Globus pallidus (tissue), 1 donor: ENCODE measurements around the gene ODF2.
"Not testable (repeated sequence)": the region's sequence is repeated elsewhere in the genome, so short reads cannot be mapped to it uniquely, and the experiment has no call there.

Source experiments
- DNase-seq: peaks from one replicate; pipeline ENCODE4 v3.0.0-alpha.2; 2015; ENCODE audit warnings: low spot score

The ODF2 gene

DNA sequence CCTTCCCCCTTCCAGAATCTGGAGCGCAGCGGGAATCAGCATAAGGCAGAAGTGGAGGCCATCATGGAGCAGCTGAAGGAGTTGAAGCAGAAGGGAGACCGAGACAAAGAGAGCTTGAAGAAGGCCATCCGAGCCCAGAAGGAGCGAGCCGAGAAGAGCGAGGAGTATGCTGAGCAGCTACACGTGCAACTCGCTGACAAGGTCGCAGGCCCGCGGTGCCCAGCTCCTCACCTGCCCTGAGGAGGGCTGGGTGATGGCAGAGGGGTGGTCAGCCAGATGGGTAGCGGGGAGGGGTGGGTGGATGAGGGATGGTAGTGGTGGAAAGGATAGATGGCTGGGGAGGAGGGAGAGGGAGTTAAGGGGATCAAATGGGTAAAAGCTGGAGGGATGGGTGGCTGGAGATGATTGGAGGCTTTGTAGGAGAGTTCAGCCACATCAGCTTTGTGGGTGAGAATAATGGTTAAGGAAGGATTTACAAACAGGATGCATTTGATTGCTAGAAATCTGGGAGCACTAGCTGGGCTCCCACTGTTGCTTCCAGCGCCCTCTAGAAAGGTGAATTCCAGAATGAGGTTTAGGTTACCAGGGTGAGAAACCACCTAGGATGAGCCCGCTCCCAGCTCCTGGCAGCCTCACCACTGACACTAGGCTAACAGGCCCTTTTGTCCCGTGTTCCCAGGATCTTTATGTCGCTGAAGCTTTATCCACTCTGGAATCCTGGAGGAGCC, 29.0 kb downstream of the ODF2 start:
- no peak for DNase-seq

DNA sequence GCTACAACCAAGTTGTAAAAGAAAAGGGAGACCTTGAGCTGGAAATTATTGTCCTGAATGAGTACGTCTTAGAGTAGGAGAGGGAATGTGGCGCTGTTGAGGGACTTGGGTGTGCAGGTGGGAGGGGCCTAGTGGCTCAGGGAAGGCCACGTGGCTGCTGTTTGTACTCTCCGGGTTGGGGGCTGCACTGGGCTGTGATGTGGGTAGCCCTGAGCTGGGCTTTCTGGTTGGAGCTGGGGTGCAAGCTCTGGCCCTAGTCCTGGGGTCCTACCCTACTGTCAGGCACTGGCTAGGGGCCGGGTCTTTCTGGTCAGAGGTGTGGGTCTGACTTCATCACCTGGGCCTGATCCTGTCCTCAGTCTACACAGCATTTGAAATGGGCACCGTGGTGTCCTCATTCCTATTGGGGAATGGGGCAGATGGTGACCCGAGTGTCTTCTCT, 29.6 kb downstream of the ODF2 start:
- DNase-seq = no peak

DNA sequence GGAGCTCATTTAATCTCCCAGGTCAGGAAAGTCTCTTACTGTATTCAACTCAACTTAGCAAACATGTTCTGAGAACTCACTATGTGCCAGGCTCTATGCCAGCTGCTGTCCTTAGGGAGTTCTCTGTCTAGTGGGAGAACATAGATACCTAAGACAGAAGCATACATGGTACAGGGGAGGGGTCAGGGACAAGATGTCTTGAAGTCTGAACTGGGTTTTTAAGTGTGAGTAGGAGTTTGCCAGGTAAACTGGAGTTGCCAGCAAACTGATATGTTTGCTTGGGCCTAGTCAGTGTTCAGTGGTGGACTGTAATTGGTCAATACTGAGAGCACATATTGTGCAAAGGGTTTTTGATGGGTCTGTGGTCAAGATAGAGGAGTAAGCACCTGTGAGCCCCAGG, 30.4 kb downstream of the ODF2 start:
- DNase-seq = no peak

DNA sequence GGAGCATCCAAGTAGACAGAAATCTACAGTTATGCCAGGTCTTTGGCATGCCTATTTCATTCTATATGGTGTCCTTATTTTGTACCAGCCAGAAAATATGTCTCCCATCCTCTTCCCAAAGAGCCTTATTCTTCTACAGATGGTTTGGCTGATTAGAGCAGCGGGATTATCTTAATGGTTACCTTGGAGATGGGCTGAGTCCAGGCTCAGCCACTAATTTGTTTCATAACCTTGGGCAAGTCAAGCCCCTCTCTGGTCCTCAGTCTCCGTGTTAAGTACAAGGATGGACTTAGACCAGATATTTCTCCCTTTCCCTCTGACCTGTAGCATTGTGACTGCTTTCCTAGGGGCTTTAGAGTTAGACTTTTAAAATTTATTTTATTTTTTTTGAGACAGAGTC, 37.6 kb downstream of the ODF2 start:
- DNase-seq = no peak

DNA sequence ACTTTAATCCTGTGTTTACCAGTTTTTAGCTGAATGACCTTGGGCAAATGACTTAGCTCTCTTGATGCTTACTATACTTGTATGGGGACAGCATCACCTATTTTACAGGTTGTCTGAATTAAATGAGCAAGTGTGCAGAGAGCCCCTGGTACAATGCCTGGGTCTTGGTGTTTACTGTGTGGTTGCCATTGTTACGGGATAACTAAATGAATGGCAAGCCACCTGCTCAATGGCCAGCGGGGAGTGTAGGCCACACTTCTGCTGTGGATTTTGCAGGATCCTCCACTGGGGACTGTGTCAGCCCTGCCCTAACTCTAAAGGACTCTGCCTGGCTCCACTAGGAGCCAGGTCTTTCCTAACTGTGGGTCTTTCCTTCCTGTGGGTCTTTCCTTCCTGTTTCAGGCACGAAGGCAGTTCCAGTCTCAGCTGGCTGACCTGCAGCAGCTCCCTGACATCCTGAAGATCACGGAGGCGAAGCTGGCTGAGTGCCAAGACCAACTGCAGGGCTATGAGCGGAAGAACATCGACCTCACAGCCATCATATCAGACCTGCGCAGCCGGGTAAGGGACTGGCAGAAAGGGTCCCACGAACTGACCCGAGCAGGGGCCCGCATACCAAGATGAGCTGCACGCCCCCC, 38.4 kb downstream of the ODF2 start:
- no peak for DNase-seq

DNA sequence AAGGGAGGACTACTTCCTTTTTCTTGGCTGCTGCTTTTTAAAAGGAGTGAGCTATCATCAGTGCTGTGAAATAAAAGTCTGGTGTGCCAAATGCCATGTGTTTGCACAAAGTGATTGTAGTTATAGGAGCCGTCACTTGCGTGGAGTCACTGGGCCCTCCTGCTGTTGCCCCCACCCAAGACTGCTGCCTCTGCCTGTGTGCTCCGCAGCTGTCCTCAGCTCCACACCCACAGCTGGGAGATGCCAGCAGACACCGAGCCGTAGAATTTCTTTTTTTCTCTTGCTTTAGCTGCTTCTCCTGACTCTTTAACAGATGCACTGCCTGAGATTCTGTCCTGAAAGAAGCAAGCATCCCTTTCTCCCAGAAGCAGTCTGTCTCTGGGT, 38.9 kb downstream of the ODF2 start:
- DNase-seq = no peak

DNA sequence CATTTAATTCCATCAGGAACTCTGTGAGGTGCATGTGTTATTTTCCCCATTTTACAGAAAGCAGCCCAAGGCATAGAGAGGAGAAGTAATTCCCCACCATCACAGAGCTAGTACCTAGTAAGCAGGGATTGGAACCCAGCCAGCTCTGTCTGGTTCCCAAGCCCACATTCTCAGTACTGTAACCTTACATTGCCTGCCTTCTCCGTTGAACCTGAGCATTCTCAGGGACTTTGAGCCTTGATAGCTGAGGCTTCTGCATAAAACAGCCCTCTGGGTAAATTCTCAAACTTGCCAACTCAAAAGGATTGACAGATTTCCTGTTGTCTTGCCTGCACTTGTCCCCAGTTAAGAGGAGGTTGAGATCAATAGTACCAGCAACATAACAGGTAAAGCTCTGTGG, 39.5 kb downstream of the ODF2 start:
- no peak for DNase-seq

DNA sequence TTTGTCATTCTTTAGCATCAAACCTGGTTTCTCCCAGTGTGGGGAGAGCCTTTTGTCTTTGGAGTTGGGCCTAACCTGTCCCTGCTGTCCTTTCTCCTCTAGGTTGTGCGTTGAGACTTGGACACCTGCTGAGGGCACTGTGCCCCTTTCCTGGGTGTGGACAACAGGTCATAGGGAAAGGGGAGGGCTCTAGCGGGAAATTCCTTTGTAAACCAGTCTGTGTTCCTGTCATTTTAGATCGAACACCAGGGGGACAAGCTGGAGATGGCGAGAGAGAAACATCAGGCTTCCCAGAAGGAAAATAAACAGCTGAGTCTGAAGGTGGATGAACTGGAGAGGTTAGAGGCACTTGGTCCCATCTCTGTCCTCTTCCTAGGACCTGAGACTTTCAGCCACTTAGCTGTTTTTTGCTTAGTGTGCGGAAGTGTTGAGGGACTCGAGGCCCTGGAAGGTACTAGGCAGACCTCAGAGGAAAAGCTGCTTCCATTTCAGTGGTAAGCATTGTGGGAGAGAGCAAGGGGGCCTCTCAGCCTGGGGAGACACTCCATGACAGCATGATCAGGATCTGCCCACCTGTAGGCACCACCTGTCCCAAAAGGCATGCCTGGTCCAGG, 40.1 kb downstream of the ODF2 start:
- no peak for DNase-seq

DNA sequence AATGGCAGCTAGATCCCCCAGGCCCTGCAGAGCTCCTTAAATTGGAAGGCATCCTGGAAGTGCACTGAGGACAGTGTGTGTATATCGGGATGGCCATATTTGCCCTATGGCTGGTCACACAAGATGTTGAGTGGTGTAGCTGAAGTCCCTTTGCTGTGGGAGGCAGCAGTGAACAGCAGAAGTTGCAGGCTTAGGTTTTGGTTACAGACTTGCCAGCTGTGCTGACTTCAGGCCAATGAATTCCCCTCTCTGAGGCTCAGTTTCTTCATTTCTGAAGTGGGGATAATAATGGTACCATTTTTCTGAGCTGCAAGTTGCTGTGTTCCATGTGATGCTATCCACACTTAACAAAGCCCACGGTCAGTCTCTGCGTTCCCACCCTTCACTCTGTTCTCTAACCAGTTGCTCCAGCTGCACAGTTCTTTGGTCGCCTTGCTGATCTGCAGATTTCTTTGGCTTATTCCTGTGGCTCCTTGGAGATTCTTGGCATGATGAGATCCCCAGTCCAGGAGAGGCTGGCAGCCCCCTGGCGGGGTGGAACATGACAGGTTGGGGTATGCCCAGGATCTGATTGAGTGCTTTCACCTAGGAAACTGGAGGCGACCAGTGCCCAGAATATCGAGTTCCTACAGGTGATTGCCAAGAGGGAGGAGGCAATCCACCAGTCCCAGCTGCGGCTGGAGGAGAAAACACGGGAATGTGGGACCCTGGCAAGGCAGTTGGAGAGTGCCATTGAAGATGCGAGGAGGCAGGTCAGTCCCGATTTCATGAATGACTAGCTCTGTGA, 42.2 kb downstream of the ODF2 start:
- DNase-seq = peak; percentile 81

DNA sequence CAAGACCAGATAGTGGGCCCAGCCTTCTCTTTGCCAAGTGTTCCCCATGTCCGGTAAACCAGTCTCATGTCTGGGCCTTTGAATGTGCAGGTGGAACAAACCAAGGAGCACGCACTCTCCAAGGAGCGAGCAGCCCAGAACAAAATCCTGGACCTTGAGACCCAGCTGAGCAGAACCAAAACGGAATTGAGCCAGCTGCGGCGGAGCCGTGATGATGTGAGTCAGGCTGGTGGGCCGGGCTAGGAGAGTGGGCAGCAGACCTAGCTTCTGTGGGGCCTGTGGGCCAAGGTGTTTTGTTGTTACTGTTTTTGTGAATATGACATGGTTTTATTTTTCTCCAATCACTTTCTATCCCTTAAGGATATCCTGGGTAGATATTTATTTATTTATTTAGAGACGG, 43.1 kb downstream of the ODF2 start:
- no peak for DNase-seq

DNA sequence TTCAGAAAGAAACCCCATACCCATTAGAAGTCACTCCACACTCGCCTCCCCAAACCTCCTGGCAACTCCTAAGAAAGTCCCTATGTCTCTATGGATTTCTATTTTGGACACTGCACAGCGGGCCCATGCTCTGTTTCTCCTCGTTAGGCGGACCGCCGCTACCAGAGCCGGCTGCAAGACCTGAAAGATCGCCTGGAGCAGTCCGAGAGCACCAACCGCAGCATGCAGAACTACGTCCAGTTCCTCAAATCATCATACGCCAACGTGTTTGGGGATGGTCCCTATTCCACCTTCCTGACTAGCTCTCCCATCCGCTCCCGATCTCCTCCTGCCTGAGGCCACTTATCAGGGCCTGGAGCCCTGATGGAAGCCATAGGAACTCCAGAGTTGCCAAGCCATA, 44.1 kb downstream of the ODF2 start:
- no peak for DNase-seq

DNA sequence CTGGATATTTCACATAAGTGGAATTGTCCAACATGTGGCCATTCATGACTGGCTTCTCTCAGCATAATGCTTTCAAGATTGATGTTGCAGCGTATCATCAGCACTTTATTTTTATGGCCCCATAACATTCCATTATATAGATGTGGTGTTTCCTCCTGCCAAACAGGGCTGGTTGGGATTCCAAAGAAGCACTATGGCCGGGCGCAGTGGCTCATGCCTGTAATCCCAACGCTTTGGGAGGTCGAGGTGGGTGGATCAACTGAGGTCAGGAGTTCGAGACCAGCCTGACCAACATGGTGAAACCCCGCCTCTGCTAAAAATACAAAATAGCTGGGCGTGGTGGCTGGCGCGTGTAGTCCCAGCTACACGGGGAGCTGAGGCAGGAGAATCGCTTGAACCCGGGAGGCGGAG, 47.6 kb downstream of the ODF2 start:
- not testable (repeated sequence) for DNase-seq

DNA sequence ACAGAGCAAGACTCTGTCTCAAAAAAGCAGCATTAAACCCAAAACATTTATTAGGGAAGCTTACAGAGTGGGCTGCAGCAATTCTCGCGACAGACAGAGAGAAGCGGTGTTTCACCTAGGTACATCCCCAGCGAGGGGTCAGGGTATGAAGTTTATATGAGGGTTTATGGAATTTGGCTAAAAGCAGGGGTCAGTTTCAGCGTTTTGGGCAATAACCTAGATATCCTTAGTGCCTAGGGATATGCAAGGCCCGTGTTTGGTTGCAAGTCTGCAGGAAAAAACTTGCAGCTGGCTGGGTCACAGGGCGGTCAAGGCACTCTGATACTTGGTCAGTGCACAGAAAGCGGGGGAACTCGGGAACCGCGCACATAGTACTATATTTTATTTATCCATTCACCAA, 48.1 kb downstream of the ODF2 start:
- no peak for DNase-seq

DNA sequence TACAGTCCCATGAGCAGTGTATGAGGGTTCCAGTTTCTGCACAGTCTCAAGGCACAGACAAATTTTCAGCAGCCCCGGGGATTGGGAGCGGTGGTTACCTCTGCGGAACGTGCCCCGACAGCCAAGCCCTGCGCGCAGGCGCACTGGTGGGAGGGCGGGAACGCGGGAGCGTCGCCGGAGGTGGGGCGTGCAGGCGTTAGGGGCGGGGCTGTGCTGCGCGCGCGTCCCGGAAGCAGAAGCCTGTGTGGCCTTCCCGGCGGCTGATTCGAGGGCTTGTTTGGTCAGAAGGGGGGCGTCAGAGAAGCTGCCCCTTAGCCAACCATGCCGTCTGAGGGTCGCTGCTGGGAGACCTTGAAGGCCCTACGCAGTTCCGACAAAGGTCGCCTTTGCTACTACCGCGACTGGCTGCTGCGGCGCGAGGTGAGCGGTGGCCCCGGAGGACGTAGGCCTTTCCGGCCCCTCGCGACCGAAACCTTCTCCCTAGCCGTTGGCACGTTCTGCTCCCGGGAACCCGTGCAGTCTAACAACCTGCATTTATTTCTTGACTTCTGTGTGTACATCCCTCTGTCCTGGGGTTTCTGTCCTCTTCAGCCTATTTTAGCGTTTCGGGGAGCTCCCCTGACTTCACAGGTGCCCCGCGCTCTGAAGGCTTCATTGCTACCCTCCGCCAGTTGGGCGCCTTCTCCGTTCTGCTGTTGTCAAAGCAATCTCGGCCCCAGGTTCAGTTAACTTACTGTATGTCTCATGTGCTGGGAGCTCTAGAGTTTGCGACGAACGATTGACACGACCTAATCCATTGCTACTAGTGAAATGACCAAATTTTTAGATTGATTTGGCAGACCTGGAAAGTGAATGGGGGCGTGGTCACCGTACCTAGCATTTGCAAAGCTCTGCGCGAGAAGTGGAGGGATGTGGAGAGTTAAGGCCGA, 48.9 kb downstream of the ODF2 start, which contains the start of gene GLE1:
TSS of gene GLE1 (plus strand) at position 235 of the 929 bp plus-strand sequence. CDS start at position 322, 87 bp downstream.
- peak; percentile 89 for DNase-seq

DNA sequence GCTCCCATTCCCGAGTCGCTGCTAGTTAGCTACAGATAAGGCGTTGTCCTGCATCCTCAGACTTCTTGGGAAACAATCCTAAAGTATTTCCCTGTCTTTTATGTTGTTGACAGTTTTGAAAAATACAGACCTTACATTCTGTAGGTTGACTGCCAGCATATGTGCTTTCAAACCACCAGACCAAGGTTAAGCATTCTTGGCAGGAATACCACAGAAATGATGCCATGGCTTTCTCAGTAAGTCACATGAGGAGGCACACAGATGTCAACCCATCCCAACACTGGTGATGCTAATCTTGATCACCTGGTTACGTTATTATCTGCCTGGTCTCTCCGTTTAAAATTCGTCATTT, 49.6 kb downstream of the ODF2 start:
- no peak for DNase-seq

DNA sequence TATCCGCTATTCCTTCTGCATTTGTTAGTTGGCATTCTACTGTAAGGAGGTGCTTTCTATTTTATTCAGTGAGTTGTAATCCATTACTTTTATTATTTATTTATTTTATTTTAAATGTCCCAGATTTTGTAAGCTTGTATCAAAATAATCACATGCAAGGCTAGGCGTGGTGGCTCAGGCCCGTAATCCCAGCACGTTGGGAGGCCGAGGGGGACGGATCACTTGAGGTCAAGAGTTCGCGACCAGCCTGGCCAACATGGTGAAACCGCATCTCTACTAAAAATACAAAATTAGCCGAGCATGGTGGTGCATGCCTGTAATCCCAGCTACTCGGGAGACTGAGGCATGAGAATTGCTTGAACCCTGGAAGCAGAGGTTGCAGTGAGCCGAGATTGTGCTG, 50.1 kb downstream of the ODF2 start:
- DNase-seq = not testable (repeated sequence)

DNA sequence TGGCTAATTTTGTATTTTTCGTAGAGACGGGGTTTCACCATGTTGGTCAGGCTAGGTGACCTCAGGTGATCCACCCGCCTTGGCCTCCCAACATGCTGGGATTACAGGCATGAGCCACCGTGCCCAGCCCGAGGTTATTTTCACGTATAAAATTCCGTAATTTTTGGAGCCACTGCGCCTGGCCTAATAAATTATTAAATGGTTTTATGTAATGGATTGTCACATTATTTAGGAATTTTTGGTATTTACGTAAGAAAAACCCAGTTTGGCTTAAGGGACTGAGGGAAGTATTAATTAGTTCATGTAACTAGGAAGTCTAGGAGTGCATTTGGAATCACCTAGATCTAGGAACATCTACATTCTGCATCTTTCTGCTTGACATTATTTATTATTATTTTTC, 57.0 kb downstream of the ODF2 start:
- no peak for DNase-seq

DNA sequence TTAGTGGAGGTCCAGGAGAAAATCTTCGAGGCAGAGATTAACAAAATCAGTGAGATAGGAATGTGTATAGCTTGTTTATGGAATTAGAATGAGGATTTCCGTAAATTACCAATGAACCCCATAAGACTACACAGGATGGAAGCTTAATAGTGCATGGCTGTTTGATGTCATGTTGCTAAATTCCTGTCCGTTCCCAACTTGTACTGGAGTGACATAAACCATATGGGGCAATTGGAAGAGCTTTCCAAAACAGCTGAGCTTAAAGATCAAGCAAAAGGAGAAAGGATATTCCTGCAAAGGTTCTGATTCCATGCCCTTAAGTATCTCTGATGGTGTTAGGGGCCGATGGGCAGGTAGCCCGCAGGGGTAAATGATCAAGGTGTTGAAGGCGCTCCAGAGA, 66.2 kb downstream of the ODF2 start:
- DNase-seq = no peak

DNA sequence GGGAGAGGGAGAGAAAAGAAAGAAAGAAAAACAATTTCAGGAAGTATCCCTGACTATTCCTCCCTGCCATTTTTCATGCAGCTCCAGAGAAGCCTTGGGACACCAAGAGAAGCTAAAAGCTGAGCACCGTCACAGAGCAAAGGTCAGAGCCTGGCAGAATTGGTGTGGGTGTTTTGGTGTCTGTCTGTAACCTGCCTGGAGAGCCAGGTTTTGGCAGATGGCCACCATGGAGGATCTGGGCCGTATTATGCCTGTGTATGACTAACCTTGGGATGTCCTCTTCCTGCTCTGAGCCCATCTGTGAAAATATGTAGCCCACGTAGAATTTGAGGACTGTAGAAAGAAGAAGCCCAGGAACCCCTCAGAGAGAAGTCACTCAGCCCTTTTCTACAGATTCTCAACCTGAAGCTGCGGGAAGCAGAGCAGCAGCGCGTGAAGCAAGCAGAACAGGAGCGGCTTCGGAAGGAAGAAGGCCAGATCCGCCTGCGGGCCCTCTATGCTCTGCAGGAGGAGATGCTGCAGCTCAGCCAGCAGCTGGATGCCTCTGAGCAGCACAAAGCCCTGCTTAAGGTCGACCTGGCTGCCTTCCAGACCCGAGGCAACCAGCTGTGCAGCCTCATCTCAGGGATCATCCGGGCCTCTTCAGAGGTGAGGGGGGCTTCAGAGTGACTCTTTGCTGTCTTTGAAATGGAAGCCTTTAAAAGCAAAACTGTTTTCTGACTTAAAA, 67.6 kb downstream of the ODF2 start:
- peak; percentile 58 for DNase-seq

DNA sequence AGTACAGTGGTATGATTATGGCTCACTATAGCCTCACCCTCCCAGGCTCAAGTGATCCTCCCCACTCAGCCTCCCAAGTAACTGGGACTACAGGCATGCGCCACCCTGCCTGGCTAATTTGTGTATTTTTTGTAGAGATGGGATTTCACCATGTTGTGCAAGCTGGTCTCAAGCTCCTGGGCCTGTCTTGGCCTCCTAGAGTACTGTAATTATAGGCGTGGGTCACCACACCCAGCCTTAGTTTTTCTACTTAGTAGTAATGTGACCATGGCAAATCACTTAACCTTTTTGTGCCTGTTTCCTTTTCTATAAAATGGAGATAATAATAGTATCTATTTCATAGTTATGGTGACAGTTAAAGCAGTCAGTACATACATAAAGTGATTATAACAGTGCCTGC, 70.9 kb downstream of the ODF2 start:
- no peak for DNase-seq
